Endothelial cell of umbilical vein (primary cell): ENCODE data around the gene SKIL. TPM values are rescaled to one million over a fixed set of nuclear protein-coding genes. Genes with fewer than 3 reads are reported as not detected.

Experiments used
- BruUV-seq: library from RNA; stranded (reverse); fragments of 400-500 nt; replicated peaks from 2 replicates; lab custom pipeline; 2021; lab: Mats Ljungman, UMichigan
- CTCF ChIA-PET: fragments of 300-600, 350-600 bp; sonication (Branson Sonifier 250); formaldehyde crosslinking; loops from one replicate; lab custom pipeline; 2021; ENCODE audit warnings: antibody characterized with exemption, inconsistent platforms; lab: Charles Lee
- POLR2A ChIA-PET: fragments of 300-600, 350-600 bp; sonication (Branson Sonifier 250); formaldehyde crosslinking; loops from one replicate; lab custom pipeline; 2021; ENCODE audit warnings: antibody characterized with exemption, inconsistent platforms; lab: Charles Lee
- DNase-seq: peaks from one replicate; pipeline ENCODE4 v3.0.0-alpha.2; 2011; ENCODE audit warnings: low read depth, low spot score
- FAIRE-seq: peaks from 2 replicates; lab custom pipeline; 2011; peaks lifted over from hg19 to GRCh38; lab: Jason Lieb, UNC
- H2AFZ ChIP-seq: 2 replicates; pipeline ENCODE4 v1.6.0; 2012; ENCODE audit warnings: low read depth, low read length, control low read depth, inconsistent platforms
- H3K27ac ChIP-seq: 2 replicates; pipeline ENCODE4 v1.5.1; 2011; ENCODE audit warnings: low read depth, mild to moderate bottlenecking, control low read depth, low read length, moderate library complexity; ENCODE audit not compliant: insufficient read depth
- H3K27me3 ChIP-seq, 2 experiments: 2 replicates each; pipeline versions ENCODE4 v1.6.0 to v1.6.1; 2011; ENCODE audit warnings: low read length in 2 of 2, mixed read lengths in 1 of 2; ENCODE audit not compliant: control insufficient read depth in 2 of 2, insufficient read depth in 2 of 2
- H3K36me3 ChIP-seq, 2 experiments: 2 replicates in 1 of 2; 3 replicates in 1 of 2; pipeline ENCODE4 v1.5.1; 2011; ENCODE audit warnings: low read length in 2 of 2, mild to moderate bottlenecking in 1 of 2, moderate library complexity in 1 of 2; ENCODE audit not compliant: control insufficient read depth in 2 of 2, insufficient read depth in 2 of 2; ENCODE audit errors: extremely low read depth in 1 of 2
- H3K4me1 ChIP-seq: 3 replicates; pipeline ENCODE4 v1.5.1; 2011; ENCODE audit warnings: mild to moderate bottlenecking, low read length; ENCODE audit not compliant: control insufficient read depth, insufficient read depth; ENCODE audit errors: extremely low read depth
- H3K4me2 ChIP-seq: 2 replicates; pipeline ENCODE4 v1.6.1; 2011; ENCODE audit warnings: low read length, control low read depth, mixed read lengths; ENCODE audit not compliant: insufficient read depth
- H3K4me3 ChIP-seq, 3 experiments: fragments of 200-600 bp in 1 of 3; sonication (generic), shearing (Covaris generic) in 1 of 3; replicated peaks in 1 of 3; 2 replicates each; pipeline ENCODE4 v1.5.1; 2011 to 2016; ENCODE audit warnings: control low read depth in 3 of 3, low read length in 3 of 3, mild to moderate bottlenecking in 2 of 3, inconsistent platforms in 1 of 3, low read depth in 1 of 3, moderate library complexity in 1 of 3; ENCODE audit not compliant: insufficient read depth in 1 of 3
- H3K79me2 ChIP-seq: 2 replicates; pipeline ENCODE4 v1.6.0; 2012; ENCODE audit warnings: low read length, inconsistent platforms; ENCODE audit not compliant: control insufficient read depth, insufficient read depth
- H3K9ac ChIP-seq: replicated peaks from 2 replicates; pipeline ENCODE3; 2011; ENCODE audit warnings: low read length, control low read depth; ENCODE audit not compliant: insufficient read depth; ENCODE audit errors: extremely low read depth
- H3K9me1 ChIP-seq: replicated peaks from 3 replicates; pipeline ENCODE4 v1.6.0; 2011; ENCODE audit warnings: mild to moderate bottlenecking, low read length; ENCODE audit not compliant: control insufficient read depth, insufficient read depth; ENCODE audit errors: extremely low read depth
- H3K9me3 ChIP-seq: replicated peaks from 2 replicates; pipeline ENCODE4 v1.5.1; 2012; ENCODE audit warnings: low read length, inconsistent platforms; ENCODE audit not compliant: control insufficient read depth, insufficient read depth
- H4K20me1 ChIP-seq: replicated peaks from 2 replicates; pipeline ENCODE3; 2011; ENCODE audit warnings: mild to moderate bottlenecking, low read length; ENCODE audit not compliant: control insufficient read depth, insufficient read depth; ENCODE audit errors: extremely low read depth
- CTCF ChIP-seq, 2 donors: IDR thresholded peaks; 1 replicate in 1 of 2; 2 replicates in 1 of 2; pipeline ENCODE4 v1.5.1; 2011; ENCODE audit warnings: low read length in 2 of 2, mild to moderate bottlenecking in 2 of 2, moderate library complexity in 2 of 2, control low read depth in 1 of 2, inconsistent platforms in 1 of 2, low read depth in 1 of 2; ENCODE audit not compliant: insufficient read depth in 1 of 2; ENCODE audit errors: extremely low read depth in 1 of 2
- EZH2 ChIP-seq: IDR thresholded peaks from 2 replicates; pipeline ENCODE4 v1.6.1; 2012; ENCODE audit warnings: borderline replicate concordance, low read depth, mild to moderate bottlenecking, moderate library complexity, low read length, inconsistent platforms; ENCODE audit not compliant: severe bottlenecking
- FOS ChIP-seq: IDR thresholded peaks from 2 replicates; pipeline ENCODE4 v1.6.1; 2011; ENCODE audit warnings: mild to moderate bottlenecking, low read length, moderate library complexity, borderline replicate concordance; ENCODE audit not compliant: insufficient read depth
- GATA2 ChIP-seq: IDR thresholded peaks from 2 replicates; pipeline ENCODE4 v1.7.0; 2011; ENCODE audit warnings: low read depth, mild to moderate bottlenecking, moderate library complexity, mixed read lengths, low read length; ENCODE audit not compliant: insufficient read length, insufficient read depth
- JUN ChIP-seq: IDR thresholded peaks from 2 replicates; pipeline ENCODE4 v1.6.1; 2011; ENCODE audit warnings: borderline replicate concordance, low read depth; ENCODE audit not compliant: insufficient read length, insufficient read depth
- MAX ChIP-seq: IDR thresholded peaks from 2 replicates; pipeline ENCODE4 v1.6.1; 2011; ENCODE audit not compliant: insufficient read depth, insufficient read length
- MYC ChIP-seq: IDR thresholded peaks from one replicate; pipeline ENCODE4 v1.6.1; 2011; ENCODE audit warnings: mild to moderate bottlenecking, low read depth, low read length
- POLR2A ChIP-seq: IDR thresholded peaks from 2 replicates; pipeline ENCODE4 v1.6.1; 2012; ENCODE audit warnings: low read depth, mild to moderate bottlenecking, control low read depth, low read length
- POLR2AphosphoS5 ChIP-seq: IDR thresholded peaks from 2 replicates; pipeline ENCODE4 v1.6.1; 2012; ENCODE audit warnings: low read depth, mild to moderate bottlenecking, control low read depth, low read length, moderate library complexity; ENCODE audit not compliant: insufficient read depth
- dilution Hi-C: fragments of 300-500 bp; cut with MboI; formaldehyde crosslinking; loops from one replicate; pipeline ENCODE4 v1.15.0; 2019; ENCODE audit warnings: low sequenced_read_pairs; ENCODE audit not compliant: extremely low pct_ligation_motif_present
- intact Hi-C: fragments of 100-400 bp; cut with micrococcal nuclease; formaldehyde crosslinking; loops from one replicate; pipeline ENCODE4 v1.10.0; 2022
- polyA plus RNA-seq, 4 experiments: library from polyadenylated mRNA; depleted of rRNA in 3 of 4; stranded (reverse) in 3 of 4; unstranded in 1 of 4; fragments of >200 nt; gene quantifications; 2 replicates each; pipeline versions ENCODE4 v1.2.1 to v1.2.3, GENCODE V29; 2011 to 2012; ENCODE audit warnings: missing spikeins in 1 of 4
- total RNA-seq: library from RNA; stranded (reverse); gene quantifications from 2 replicates; pipeline ENCODE4 v1.2.3, GENCODE V29; 2021

Gene SKIL
- total and polyA plus RNA-seq, 2 donors (not counting 3 experiments of a cell fraction or from before 2014, with no cell fraction given): 18.4 to 135 TPM

- dilution Hi-C loops (no loop called here), intact Hi-C loops (no loop called here)
- no peak for TF ChIP-seq POLR2A
- Histone ChIP-seq H3K4me2 (no peak overlapping the region), H3K9ac (no peak overlapping the region), H3K4me3 (no peak overlapping the region), H2AFZ (no peak overlapping the region), H3K27ac (no peak overlapping the region), H3K4me1 (peaks cover 17% of the 10 kb centered on the region), H4K20me1 (no peaks in the 10 kb centered on the region), H3K79me2 (no peaks in the 10 kb centered on the region), H3K27me3 (no peaks in the 10 kb centered on the region), H3K9me3 (no peaks in the 10 kb centered on the region), H3K36me3 (no peaks in the 10 kb centered on the region), H3K9me1 (no peaks in the 10 kb centered on the region)
- CTCF ChIA-PET: interaction anchor here (1.0 kb wide), 1 partner anchor 22 kb away, joined by 4 read pairs; no protein-coding TSS in a partner anchor
- FAIRE-seq (no peak), DNase-seq (no peak)
- POLR2A ChIA-PET: interaction anchor here (0.6 kb wide), 1 partner anchor 18 kb away, joined by 6 read pairs; no protein-coding TSS in a partner anchor
- no TSS peak for BruUV-seq
These were observed 6.8 kb upstream of the SKIL start for GRCh38 chr3:170350515-170351413.

GRCh38 chr3:170352936-170353335 lies 4.6 kb upstream of the SKIL start:
- intact Hi-C loops: no loop called here
- dilution Hi-C loops: no loop called here
- TF ChIP-seq MYC (no peak), EZH2 (no peak), MAX (no peak), CTCF (IDR thresholded peaks at IDR 0.05; ENCODE audit: extremely low read depth in 1 of 2, insufficient read depth in 1 of 2, low read depth in 1 of 2, low read length in 2 of 2) (no peak), POLR2A (no peak), JUN (no peak), GATA2 (no peak), POLR2AphosphoS5 (no peak), FOS (no peak)
- peaks cover 3% of the 10 kb centered on the region for H3K79me2 ChIP-seq
- no peak overlapping the region for H3K9ac ChIP-seq
- no peaks in the 10 kb centered on the region for H3K9me1 ChIP-seq
- H3K4me1 ChIP-seq: peaks cover 23% of the 10 kb centered on the region
- H3K27ac ChIP-seq: no peak overlapping the region
- no peak overlapping the region for H3K4me2 ChIP-seq
- no peak for FAIRE-seq
- no peaks in the 10 kb centered on the region for H4K20me1 ChIP-seq
- POLR2A ChIA-PET: interaction anchor here (0.6 kb wide), 1 partner anchor 9 kb away, joined by 3 read pairs; no protein-coding TSS in a partner anchor
- no peaks in the 10 kb centered on the region for H3K27me3 ChIP-seq
- BruUV-seq: no TSS peak
- no peak overlapping the region for H2AFZ ChIP-seq
- no peak overlapping the region for H3K4me3 ChIP-seq
- CTCF ChIA-PET: interaction anchor here (1.3 to 2.2 kb wide), 6 partner anchors 9 to 43 kb away, joined by 3 to 7 read pairs (median 5); no protein-coding TSS in a partner anchor
- no peaks in the 10 kb centered on the region for H3K9me3 ChIP-seq
- DNase-seq: no peak
- no peaks in the 10 kb centered on the region for H3K36me3 ChIP-seq
